ENCODE results near the gene HS6ST1.

HS6ST1 gene

GRCh38 chr2:128316777-128317180 lies 1.9 kb downstream of the HS6ST1 start:
- Histone ChIP-seq H3K4me3 (ENCODE audit: low read length) (no peak overlapping the region), H3K36me3 (ENCODE audit: control insufficient read depth, insufficient read depth, low read length) (no peaks in the 10 kb centered on the region), H3K9me3 (ENCODE audit: control insufficient read depth, low read length) (no peaks in the 10 kb centered on the region), H3K27me3 (ENCODE audit: control insufficient read depth, insufficient read depth, low read length) (peaks cover 25% of the 10 kb centered on the region), H3K4me1 (ENCODE audit: control insufficient read depth, insufficient read depth, low read length) (peaks cover 16% of the 10 kb centered on the region), H3K9ac (ENCODE audit: low read length) (peak overlapping the region; percentile 64)

GRCh38 chr2:128315829-128316776 lies 2.6 kb downstream of the HS6ST1 start:
- Histone ChIP-seq H3K9ac (ENCODE audit: low read length) (no peak overlapping the region), H3K9me3 (ENCODE audit: control insufficient read depth, low read length) (no peaks in the 10 kb centered on the region), H3K4me3 (ENCODE audit: low read length) (no peak overlapping the region), H3K4me1 (ENCODE audit: control insufficient read depth, insufficient read depth, low read length) (peaks cover 11% of the 10 kb centered on the region), H3K27me3 (ENCODE audit: control insufficient read depth, insufficient read depth, low read length) (peaks cover 21% of the 10 kb centered on the region), H3K36me3 (ENCODE audit: control insufficient read depth, insufficient read depth, low read length) (no peaks in the 10 kb centered on the region)

- Histone ChIP-seq H3K9me3 (ENCODE audit: control insufficient read depth, low read length) (no peaks in the 10 kb centered on the region), H3K9ac (ENCODE audit: low read length) (no peak overlapping the region), H3K36me3 (ENCODE audit: control insufficient read depth, insufficient read depth, low read length) (no peaks in the 10 kb centered on the region), H3K4me3 (ENCODE audit: low read length) (no peak overlapping the region), H3K4me1 (ENCODE audit: control insufficient read depth, insufficient read depth, low read length) (peaks cover 10% of the 10 kb centered on the region), H3K27me3 (ENCODE audit: control insufficient read depth, insufficient read depth, low read length) (peaks cover 12% of the 10 kb centered on the region)
These were observed 3.4 kb downstream of the HS6ST1 start for GRCh38 chr2:128315122-128315828.

GRCh38 chr2:128314348-128315121 lies 4.1 kb downstream of the HS6ST1 start:
- H3K4me1 ChIP-seq (ENCODE audit: control insufficient read depth, insufficient read depth, low read length) = peaks cover 13% of the 10 kb centered on the region
- no peak overlapping the region for H3K4me3 ChIP-seq (ENCODE audit: low read length)
- H3K9ac ChIP-seq (ENCODE audit: low read length) = no peak overlapping the region

GRCh38 chr2:128313931-128314347 lies 4.7 kb downstream of the HS6ST1 start:
- Histone ChIP-seq H3K36me3 (ENCODE audit: control insufficient read depth, insufficient read depth, low read length) (no peaks in the 10 kb centered on the region), H3K27me3 (ENCODE audit: control insufficient read depth, insufficient read depth, low read length) (peaks cover 7% of the 10 kb centered on the region), H3K4me1 (ENCODE audit: control insufficient read depth, insufficient read depth, low read length) (peaks cover 13% of the 10 kb centered on the region), H3K4me3 (ENCODE audit: low read length) (no peak overlapping the region), H3K9me3 (ENCODE audit: control insufficient read depth, low read length) (no peaks in the 10 kb centered on the region), H3K9ac (ENCODE audit: low read length) (no peak overlapping the region)

More at GRCh38 chr2:128314348-128315121, 4.1 kb downstream of the HS6ST1 start:
- Histone ChIP-seq H3K27me3 (ENCODE audit: control insufficient read depth, insufficient read depth, low read length) (peaks cover 11% of the 10 kb centered on the region), H3K9me3 (ENCODE audit: control insufficient read depth, low read length) (no peaks in the 10 kb centered on the region), H3K36me3 (ENCODE audit: control insufficient read depth, insufficient read depth, low read length) (no peaks in the 10 kb centered on the region)

- no peak overlapping the region for H3K4me3 ChIP-seq (ENCODE audit: low read length)
- H3K9ac ChIP-seq (ENCODE audit: low read length) = no peak overlapping the region
- peaks cover 13% of the 10 kb centered on the region for H3K4me1 ChIP-seq (ENCODE audit: control insufficient read depth, insufficient read depth, low read length)
- H3K9me3 ChIP-seq (ENCODE audit: control insufficient read depth, low read length) = no peaks in the 10 kb centered on the region
- H3K27me3 ChIP-seq (ENCODE audit: control insufficient read depth, insufficient read depth, low read length) = peaks cover 7% of the 10 kb centered on the region
- no peaks in the 10 kb centered on the region for H3K36me3 ChIP-seq (ENCODE audit: control insufficient read depth, insufficient read depth, low read length)
These were observed 5.4 kb downstream of the HS6ST1 start for GRCh38 chr2:128313091-128313836.

GRCh38 chr2:128312411-128312810 lies 6.3 kb downstream of the HS6ST1 start:
- H3K27me3 ChIP-seq (ENCODE audit: control insufficient read depth, insufficient read depth, low read length) = peaks cover 4% of the 10 kb centered on the region
- no peaks in the 10 kb centered on the region for H3K36me3 ChIP-seq (ENCODE audit: control insufficient read depth, insufficient read depth, low read length)
- H3K4me3 ChIP-seq (ENCODE audit: low read length) = no peak overlapping the region
- H3K9me3 ChIP-seq (ENCODE audit: control insufficient read depth, low read length) = no peaks in the 10 kb centered on the region
- H3K4me1 ChIP-seq (ENCODE audit: control insufficient read depth, insufficient read depth, low read length) = peaks cover 11% of the 10 kb centered on the region
- H3K9ac ChIP-seq (ENCODE audit: low read length) = no peak overlapping the region

GRCh38 chr2:128311755-128312341 lies 6.8 kb downstream of the HS6ST1 start:
- Histone ChIP-seq H3K36me3 (ENCODE audit: control insufficient read depth, insufficient read depth, low read length) (no peaks in the 10 kb centered on the region), H3K4me3 (ENCODE audit: low read length) (no peak overlapping the region), H3K4me1 (ENCODE audit: control insufficient read depth, insufficient read depth, low read length) (peaks cover 5% of the 10 kb centered on the region), H3K9me3 (ENCODE audit: control insufficient read depth, low read length) (no peaks in the 10 kb centered on the region), H3K9ac (ENCODE audit: low read length) (no peak overlapping the region), H3K27me3 (ENCODE audit: control insufficient read depth, insufficient read depth, low read length) (no peaks in the 10 kb centered on the region)

GRCh38 chr2:128311216-128311754 lies 7.4 kb downstream of the HS6ST1 start:
- peaks cover 3% of the 10 kb centered on the region for H3K4me1 ChIP-seq (ENCODE audit: control insufficient read depth, insufficient read depth, low read length)
- no peak overlapping the region for H3K9ac ChIP-seq (ENCODE audit: low read length)
- no peaks in the 10 kb centered on the region for H3K9me3 ChIP-seq (ENCODE audit: control insufficient read depth, low read length)
- no peak overlapping the region for H3K4me3 ChIP-seq (ENCODE audit: low read length)
- H3K27me3 ChIP-seq (ENCODE audit: control insufficient read depth, insufficient read depth, low read length) = no peaks in the 10 kb centered on the region
- no peaks in the 10 kb centered on the region for H3K36me3 ChIP-seq (ENCODE audit: control insufficient read depth, insufficient read depth, low read length)

- Histone ChIP-seq H3K36me3 (ENCODE audit: control insufficient read depth, insufficient read depth, low read length) (no peaks in the 10 kb centered on the region), H3K9me3 (ENCODE audit: control insufficient read depth, low read length) (no peaks in the 10 kb centered on the region), H3K9ac (ENCODE audit: low read length) (no peak overlapping the region), H3K27me3 (ENCODE audit: control insufficient read depth, insufficient read depth, low read length) (no peaks in the 10 kb centered on the region), H3K4me1 (ENCODE audit: control insufficient read depth, insufficient read depth, low read length) (peaks cover 8% of the 10 kb centered on the region), H3K4me3 (ENCODE audit: low read length) (no peak overlapping the region)
These were observed 7.9 kb downstream of the HS6ST1 start for GRCh38 chr2:128310761-128311160.
